ENCODE results near the gene C9orf153.

DNA sequence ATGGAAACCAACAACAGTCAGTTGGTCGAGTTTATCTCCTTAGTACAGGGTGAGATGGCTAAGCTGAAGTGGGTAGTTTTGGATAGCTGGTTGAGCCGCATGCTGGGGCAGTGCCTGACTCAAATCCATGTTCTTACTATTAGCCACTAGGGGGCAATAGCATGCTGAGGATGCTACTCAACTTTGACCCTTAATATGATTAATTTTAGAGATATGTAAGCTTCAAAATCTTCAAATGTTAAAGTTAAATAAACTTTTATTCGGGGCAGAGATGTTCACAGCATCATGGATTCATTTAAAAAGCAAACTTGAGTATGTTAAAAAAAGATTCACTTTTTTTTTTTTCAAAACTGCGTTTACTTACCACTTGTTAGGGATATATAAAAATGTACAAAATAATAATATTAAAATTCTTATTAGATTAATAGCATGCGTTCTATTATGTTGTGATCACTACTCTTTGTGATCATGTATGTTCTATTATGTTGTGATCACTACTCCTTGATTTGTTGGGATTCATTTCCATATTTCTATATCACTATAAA lies 57.0 kb downstream of the C9orf153 start:
- TF ChIP-seq, protein P1, sequence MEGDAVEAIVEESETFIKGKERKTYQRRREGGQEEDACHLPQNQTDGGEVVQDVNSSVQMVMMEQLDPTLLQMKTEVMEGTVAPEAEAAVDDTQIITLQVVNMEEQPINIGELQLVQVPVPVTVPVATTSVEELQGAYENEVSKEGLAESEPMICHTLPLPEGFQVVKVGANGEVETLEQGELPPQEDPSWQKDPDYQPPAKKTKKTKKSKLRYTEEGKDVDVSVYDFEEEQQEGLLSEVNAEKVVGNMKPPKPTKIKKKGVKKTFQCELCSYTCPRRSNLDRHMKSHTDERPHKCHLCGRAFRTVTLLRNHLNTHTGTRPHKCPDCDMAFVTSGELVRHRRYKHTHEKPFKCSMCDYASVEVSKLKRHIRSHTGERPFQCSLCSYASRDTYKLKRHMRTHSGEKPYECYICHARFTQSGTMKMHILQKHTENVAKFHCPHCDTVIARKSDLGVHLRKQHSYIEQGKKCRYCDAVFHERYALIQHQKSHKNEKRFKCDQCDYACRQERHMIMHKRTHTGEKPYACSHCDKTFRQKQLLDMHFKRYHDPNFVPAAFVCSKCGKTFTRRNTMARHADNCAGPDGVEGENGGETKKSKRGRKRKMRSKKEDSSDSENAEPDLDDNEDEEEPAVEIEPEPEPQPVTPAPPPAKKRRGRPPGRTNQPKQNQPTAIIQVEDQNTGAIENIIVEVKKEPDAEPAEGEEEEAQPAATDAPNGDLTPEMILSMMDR (IDR thresholded peaks at IDR 0.05; ENCODE audit: insufficient read depth, low read length, poor library complexity, severe bottlenecking) = peak; percentile 66
- TF ChIP-seq EZH2phosphoT487 (conservative IDR thresholded peaks at IDR 0.05; ENCODE audit: low read length) = no peak
